Measurements from ENCODE around the gene CDKL2. TPM values are rescaled to one million over a fixed set of nuclear protein-coding genes. Genes with fewer than 3 reads are reported as not detected.
"Not testable (repeated sequence)": the region's sequence is repeated elsewhere in the genome, so short reads cannot be mapped to it uniquely, and the experiment has no call there.

The CDKL2 gene
- total and polyA plus RNA-seq, 9 donors, result 0.08 to 0.26 (median 0.16) TPM

DNA sequence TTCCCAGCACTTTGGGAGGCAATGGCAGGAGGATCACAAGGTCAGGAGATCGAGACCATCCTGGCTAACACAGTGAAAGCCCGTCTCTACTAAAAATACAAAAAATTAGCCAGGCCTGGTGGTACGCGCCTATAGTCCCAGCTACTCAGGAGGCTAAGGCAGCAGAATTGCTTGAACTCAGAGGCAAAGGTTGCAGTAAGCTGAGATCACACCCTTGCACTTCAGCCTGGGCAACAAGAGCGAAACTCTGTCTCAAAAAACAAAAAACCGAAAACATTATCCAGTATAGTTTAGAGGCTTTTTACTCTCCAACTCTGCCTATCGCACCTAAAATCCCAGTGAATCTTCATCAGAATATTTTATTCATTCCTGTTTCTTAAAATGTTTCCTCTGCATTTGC lies 37.3 kb upstream of the CDKL2 start:
- DNase-seq; H3K36me3 ChIP-seq (ENCODE audit: control insufficient read depth, insufficient read depth, low read length); H3K27ac ChIP-seq (ENCODE audit: low read length); H3K4me3 ChIP-seq (ENCODE audit: low read length); H3K4me1 ChIP-seq (ENCODE audit: control insufficient read depth, insufficient read depth, low read length); H3K9me3 ChIP-seq (replicated peaks; ENCODE audit: control insufficient read depth, low read depth, low read length); H3K27me3 ChIP-seq (ENCODE audit: control insufficient read depth, insufficient read depth, low read length): not testable (repeated sequence)
- WGBS (ENCODE audit: insufficient coverage), result 73% methylated on average over 6 of the region's 7 CpGs

DNA sequence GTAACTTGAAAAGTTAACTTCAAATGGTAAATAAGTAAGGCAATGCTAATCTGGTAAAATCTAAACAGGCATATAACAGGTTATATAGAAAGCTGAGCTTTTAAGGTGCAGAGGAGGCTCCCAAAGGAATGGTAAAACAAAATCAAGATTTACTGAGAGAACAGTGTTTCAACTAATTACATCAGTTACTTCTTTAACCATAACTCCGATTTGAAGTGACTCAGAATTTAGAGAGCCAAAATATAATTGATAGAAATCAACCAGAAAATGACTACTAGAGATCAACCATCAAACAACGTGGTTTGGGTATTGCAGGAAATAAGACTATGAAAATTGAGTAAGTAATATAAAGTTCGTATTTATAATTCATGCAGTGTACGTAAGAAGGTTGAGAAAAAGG lies 36.0 kb upstream of the CDKL2 start:
- Histone ChIP-seq H3K27me3 (ENCODE audit: control insufficient read depth, insufficient read depth, low read length) (no peaks in the 10 kb centered on the region), H3K4me3 (ENCODE audit: low read length) (no peak overlapping the region), H3K27ac (ENCODE audit: low read length) (no peak overlapping the region), H3K4me1 (ENCODE audit: control insufficient read depth, insufficient read depth, low read length) (no peaks in the 10 kb centered on the region), H3K36me3 (ENCODE audit: control insufficient read depth, insufficient read depth, low read length) (no peaks in the 10 kb centered on the region), H3K9me3 (replicated peaks; ENCODE audit: control insufficient read depth, low read depth, low read length) (no peaks in the 10 kb centered on the region)
- WGBS (ENCODE audit: insufficient coverage), result no CpG with 5 or more reads among the region's 4 CpGs
- DNase-seq, result no peak

DNA sequence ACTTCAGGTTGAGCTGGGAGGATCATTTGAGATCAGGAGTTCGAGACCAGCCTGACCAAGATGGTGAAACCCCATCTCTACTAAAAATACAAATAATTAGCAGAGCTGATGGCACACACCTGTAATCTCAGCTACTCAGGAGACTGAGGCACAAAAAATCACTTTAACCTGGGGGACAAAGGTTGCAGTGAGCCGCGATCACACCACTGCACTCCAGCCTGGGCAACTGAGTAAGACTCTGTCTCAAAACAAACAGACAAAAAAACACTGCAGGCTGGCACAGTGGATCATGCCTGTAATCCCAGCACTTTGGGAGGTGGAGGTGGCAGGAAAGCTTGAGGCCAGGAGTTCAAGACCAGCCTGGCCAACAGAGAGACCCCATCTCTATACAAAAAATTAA lies 34.3 kb upstream of the CDKL2 start:
- not testable (repeated sequence) for H3K27me3 ChIP-seq (ENCODE audit: control insufficient read depth, insufficient read depth, low read length); H3K4me1 ChIP-seq (ENCODE audit: control insufficient read depth, insufficient read depth, low read length); H3K9me3 ChIP-seq (replicated peaks; ENCODE audit: control insufficient read depth, low read depth, low read length); H3K36me3 ChIP-seq (ENCODE audit: control insufficient read depth, insufficient read depth, low read length); DNase-seq; H3K4me3 ChIP-seq (ENCODE audit: low read length); H3K27ac ChIP-seq (ENCODE audit: low read length)
- WGBS (ENCODE audit: insufficient coverage), result no CpG with 5 or more reads among the region's 3 CpGs

DNA sequence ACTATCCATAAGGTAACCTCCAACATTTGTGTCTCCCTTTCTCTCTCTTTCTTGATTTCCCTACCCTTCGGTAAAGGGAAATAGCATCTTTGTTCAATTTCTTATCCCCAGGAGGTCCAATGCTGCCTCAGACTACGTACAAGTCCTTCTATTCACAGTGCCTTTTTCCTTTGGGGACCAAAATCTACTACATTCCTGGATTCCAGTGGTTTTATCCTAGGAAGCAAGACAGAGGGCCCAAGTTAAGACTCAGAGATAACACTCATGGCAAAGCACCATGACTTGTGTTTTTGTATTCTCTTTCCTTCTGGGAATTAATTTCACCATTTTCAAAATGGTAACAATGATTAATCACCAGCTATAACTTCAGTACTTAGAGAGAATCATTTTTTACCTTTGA lies 32.3 kb upstream of the CDKL2 start:
- H3K4me1 ChIP-seq (ENCODE audit: control insufficient read depth, insufficient read depth, low read length), result no peaks in the 10 kb centered on the region
- no peaks in the 10 kb centered on the region for H3K27me3 ChIP-seq (ENCODE audit: control insufficient read depth, insufficient read depth, low read length)
- no peak overlapping the region for H3K4me3 ChIP-seq (ENCODE audit: low read length)
- 77% methylated on average over 2 of the region's 2 CpGs for WGBS (ENCODE audit: insufficient coverage)
- H3K36me3 ChIP-seq (ENCODE audit: control insufficient read depth, insufficient read depth, low read length), result peaks cover 6% of the 10 kb centered on the region
- no peak for DNase-seq
- no peak overlapping the region for H3K27ac ChIP-seq (ENCODE audit: low read length)
- H3K9me3 ChIP-seq (replicated peaks; ENCODE audit: control insufficient read depth, low read depth, low read length), result no peaks in the 10 kb centered on the region

DNA sequence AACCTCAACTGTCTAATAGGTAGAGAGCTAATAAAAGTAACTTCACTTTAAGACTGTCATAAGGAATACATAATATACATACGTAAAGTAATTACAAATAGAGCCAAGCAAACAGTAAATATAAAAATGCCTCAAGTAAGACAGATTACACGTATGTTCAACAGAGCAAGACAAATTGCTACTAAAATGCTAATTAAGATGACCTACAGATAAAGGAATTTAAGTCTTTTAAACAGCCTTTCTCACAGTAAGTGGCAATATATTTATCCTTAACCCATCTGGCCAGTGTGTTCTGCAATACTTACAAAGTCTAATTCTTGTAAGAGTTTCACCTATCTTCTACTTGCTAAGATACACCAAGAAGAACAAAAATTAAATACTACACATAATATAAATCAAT lies 30.2 kb upstream of the CDKL2 start:
- Histone ChIP-seq H3K9me3 (replicated peaks; ENCODE audit: control insufficient read depth, low read depth, low read length) (no peaks in the 10 kb centered on the region), H3K4me1 (ENCODE audit: control insufficient read depth, insufficient read depth, low read length) (no peaks in the 10 kb centered on the region), H3K27me3 (ENCODE audit: control insufficient read depth, insufficient read depth, low read length) (no peaks in the 10 kb centered on the region), H3K4me3 (ENCODE audit: low read length) (no peak overlapping the region), H3K36me3 (ENCODE audit: control insufficient read depth, insufficient read depth, low read length) (peaks cover 13% of the 10 kb centered on the region), H3K27ac (ENCODE audit: low read length) (no peak overlapping the region)
- no CpG with 5 or more reads among the region's 2 CpGs for WGBS (ENCODE audit: insufficient coverage)
- no peak for DNase-seq

DNA sequence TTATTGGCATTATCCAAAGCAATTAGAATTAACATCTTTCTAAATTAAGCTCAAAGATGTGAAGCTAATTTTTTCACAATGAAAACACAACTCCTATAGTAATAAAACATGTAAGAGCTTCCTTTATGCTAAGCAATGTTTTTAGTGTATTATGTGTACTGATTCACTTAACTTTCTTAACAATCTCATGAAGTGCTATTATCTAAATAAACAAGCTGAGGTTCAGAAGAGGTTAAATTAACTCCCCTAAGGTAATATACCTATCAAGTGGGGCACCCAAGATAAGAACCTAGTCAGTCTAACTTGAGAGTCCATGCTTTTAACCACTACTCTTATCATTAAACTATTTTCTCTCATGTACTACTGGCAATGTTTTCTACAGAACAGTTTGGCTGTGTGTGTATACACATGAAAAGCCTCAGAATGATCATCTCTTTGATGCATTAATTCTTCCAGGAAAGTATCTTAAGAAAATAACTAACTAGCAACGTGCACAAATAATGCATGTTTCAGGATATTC lies 29.2 kb upstream of the CDKL2 start:
- no peak overlapping the region for H3K4me3 ChIP-seq (ENCODE audit: low read length)
- no peak overlapping the region for H3K27ac ChIP-seq (ENCODE audit: low read length)
- DNase-seq, result no peak
- no peaks in the 10 kb centered on the region for H3K9me3 ChIP-seq (replicated peaks; ENCODE audit: control insufficient read depth, low read depth, low read length)
- no peaks in the 10 kb centered on the region for H3K27me3 ChIP-seq (ENCODE audit: control insufficient read depth, insufficient read depth, low read length)
- WGBS (ENCODE audit: insufficient coverage), result no CpG with 5 or more reads among the region's 1 CpG
- H3K36me3 ChIP-seq (ENCODE audit: control insufficient read depth, insufficient read depth, low read length), result peaks cover 16% of the 10 kb centered on the region
- no peaks in the 10 kb centered on the region for H3K4me1 ChIP-seq (ENCODE audit: control insufficient read depth, insufficient read depth, low read length)

DNA sequence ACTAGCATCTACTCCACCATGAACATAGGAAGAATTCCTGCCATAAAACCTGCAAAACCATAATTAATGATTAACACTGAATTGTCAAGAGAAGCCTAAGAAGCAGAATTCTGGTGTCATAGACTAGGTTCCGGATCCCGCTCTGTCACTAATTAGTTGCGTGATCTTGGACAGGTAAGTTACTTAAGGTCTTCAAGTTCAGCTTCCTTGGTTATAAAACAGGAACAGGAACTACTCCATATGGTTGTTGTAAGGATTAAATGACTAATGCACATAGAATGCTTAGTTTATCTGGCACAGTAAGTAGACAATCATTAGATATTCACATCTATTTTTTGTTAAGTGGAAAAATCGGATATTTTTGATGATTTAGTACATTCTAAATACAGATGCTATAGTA lies 28.5 kb upstream of the CDKL2 start:
- H3K9me3 ChIP-seq (replicated peaks; ENCODE audit: control insufficient read depth, low read depth, low read length), result no peaks in the 10 kb centered on the region
- DNase-seq, result no peak
- H3K4me3 ChIP-seq (ENCODE audit: low read length), result no peak overlapping the region
- peaks cover 16% of the 10 kb centered on the region for H3K36me3 ChIP-seq (ENCODE audit: control insufficient read depth, insufficient read depth, low read length)
- H3K27me3 ChIP-seq (ENCODE audit: control insufficient read depth, insufficient read depth, low read length), result no peaks in the 10 kb centered on the region
- no peak overlapping the region for H3K27ac ChIP-seq (ENCODE audit: low read length)
- no CpG with 5 or more reads among the region's 4 CpGs for WGBS (ENCODE audit: insufficient coverage)
- H3K4me1 ChIP-seq (ENCODE audit: control insufficient read depth, insufficient read depth, low read length), result no peaks in the 10 kb centered on the region

DNA sequence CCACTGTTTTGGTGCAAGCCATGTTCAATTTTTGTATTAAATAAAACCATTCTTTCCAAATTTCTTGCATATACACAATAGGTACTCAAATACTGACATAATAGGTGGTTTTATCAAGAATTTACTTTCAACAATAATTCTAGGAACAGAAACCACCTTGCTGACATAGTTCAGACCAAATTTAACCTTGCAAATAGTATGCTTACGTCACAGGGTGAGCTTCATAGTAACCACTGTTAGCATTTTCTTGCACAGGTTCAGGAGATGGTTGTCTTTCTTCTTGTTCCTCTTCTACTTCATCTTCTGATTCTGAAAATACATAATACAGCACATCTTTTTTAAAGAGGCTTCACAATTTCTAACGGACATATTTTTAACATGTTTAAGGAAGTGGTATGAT lies 25.2 kb upstream of the CDKL2 start:
- H3K27ac ChIP-seq (ENCODE audit: low read length), result no peak overlapping the region
- H3K9me3 ChIP-seq (replicated peaks; ENCODE audit: control insufficient read depth, low read depth, low read length), result no peaks in the 10 kb centered on the region
- WGBS (ENCODE audit: insufficient coverage), result 80% methylated on average over 1 of the region's 2 CpGs
- H3K4me3 ChIP-seq (ENCODE audit: low read length), result no peak overlapping the region
- H3K4me1 ChIP-seq (ENCODE audit: control insufficient read depth, insufficient read depth, low read length), result no peaks in the 10 kb centered on the region
- no peak for DNase-seq
- H3K27me3 ChIP-seq (ENCODE audit: control insufficient read depth, insufficient read depth, low read length), result no peaks in the 10 kb centered on the region
- H3K36me3 ChIP-seq (ENCODE audit: control insufficient read depth, insufficient read depth, low read length), result peaks cover 16% of the 10 kb centered on the region

DNA sequence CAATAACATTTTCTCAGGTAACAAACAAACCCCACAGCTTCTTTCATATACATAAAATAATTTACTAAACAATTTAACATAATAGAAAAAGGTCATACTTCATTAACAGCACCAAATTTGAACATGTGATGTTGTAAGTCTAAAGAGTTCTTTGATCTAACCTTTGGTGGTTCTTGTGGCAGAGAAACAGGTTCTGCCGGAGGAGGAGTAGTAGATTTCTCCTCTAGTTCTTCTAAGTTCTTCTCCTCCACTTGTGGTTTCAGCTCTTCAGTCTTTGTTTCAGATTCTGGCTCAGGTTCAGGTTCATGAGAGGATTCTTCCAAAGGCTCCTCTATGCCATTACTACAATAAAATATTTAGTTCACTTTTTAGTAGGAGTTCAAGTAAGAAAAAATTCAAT lies 24.6 kb upstream of the CDKL2 start:
- no peak overlapping the region for H3K27ac ChIP-seq (ENCODE audit: low read length)
- no peaks in the 10 kb centered on the region for H3K9me3 ChIP-seq (replicated peaks; ENCODE audit: control insufficient read depth, low read depth, low read length)
- peaks cover 17% of the 10 kb centered on the region for H3K36me3 ChIP-seq (ENCODE audit: control insufficient read depth, insufficient read depth, low read length)
- H3K27me3 ChIP-seq (ENCODE audit: control insufficient read depth, insufficient read depth, low read length), result no peaks in the 10 kb centered on the region
- DNase-seq, result no peak
- H3K4me1 ChIP-seq (ENCODE audit: control insufficient read depth, insufficient read depth, low read length), result no peaks in the 10 kb centered on the region
- no peak overlapping the region for H3K4me3 ChIP-seq (ENCODE audit: low read length)
- no CpG with 5 or more reads among the region's 1 CpG for whole genome bisulfite sequencing (ENCODE audit: insufficient coverage)

DNA sequence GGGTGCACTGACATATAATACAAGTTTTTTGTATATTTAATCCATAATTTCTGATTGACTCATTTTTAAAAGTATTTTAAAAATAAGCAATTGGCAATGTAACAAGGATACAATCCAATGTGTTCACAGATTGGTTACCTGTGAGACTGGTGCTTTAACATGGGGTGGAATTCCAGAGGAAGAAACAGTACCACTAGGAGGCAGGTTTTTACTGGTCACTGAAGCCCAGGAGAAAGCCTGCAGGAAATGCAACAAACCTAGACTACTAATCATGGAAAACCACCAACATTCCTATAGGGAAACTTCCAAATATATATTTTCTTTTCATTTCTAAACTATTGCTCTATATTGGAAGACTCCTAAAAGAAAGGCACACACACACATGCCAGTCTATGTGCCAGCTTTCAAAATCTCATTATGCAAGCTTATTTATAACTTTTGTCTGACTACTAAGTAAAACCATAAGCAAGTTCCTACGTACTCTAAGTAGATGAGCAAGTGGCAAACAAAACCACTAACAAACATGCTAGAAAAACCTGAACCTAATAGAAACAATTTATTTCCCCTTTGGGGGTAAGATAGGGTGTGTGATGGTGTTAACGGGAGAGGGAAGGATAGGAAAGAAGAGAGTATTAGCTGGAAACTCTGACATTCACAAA lies 23.6 kb upstream of the CDKL2 start:
- no peaks in the 10 kb centered on the region for H3K4me1 ChIP-seq (ENCODE audit: control insufficient read depth, insufficient read depth, low read length)
- WGBS (ENCODE audit: insufficient coverage), result no CpG with 5 or more reads among the region's 2 CpGs
- H3K9me3 ChIP-seq (replicated peaks; ENCODE audit: control insufficient read depth, low read depth, low read length), result no peaks in the 10 kb centered on the region
- no peak for DNase-seq
- H3K4me3 ChIP-seq (ENCODE audit: low read length), result no peak overlapping the region
- no peak overlapping the region for H3K27ac ChIP-seq (ENCODE audit: low read length)
- H3K27me3 ChIP-seq (ENCODE audit: control insufficient read depth, insufficient read depth, low read length), result no peaks in the 10 kb centered on the region
- H3K36me3 ChIP-seq (ENCODE audit: control insufficient read depth, insufficient read depth, low read length), result peaks cover 23% of the 10 kb centered on the region

DNA sequence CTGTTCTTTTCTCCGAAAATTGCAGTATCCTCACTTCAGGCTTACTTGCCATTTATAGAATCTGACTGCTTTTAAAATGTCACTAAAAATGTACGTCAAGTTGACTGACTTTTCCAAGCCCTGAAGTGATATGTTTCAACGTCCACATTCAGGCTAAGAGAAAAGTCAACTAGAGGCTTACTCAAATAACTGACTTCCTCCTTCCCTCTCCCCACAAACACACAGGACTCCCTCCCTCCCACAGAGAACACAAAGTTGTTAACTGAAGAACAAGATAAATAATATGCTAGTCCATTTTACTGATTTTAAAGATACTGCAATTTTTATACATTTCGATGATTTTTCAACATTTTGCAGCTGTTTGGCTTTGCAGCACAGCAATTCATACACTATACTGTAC lies 13.8 kb upstream of the CDKL2 start:
- no peak for DNase-seq
- no peaks in the 10 kb centered on the region for H3K4me1 ChIP-seq (ENCODE audit: control insufficient read depth, insufficient read depth, low read length)
- no peaks in the 10 kb centered on the region for H3K27me3 ChIP-seq (ENCODE audit: control insufficient read depth, insufficient read depth, low read length)
- peaks cover 27% of the 10 kb centered on the region for H3K36me3 ChIP-seq (ENCODE audit: control insufficient read depth, insufficient read depth, low read length)
- H3K4me3 ChIP-seq (ENCODE audit: low read length), result no peak overlapping the region
- WGBS (ENCODE audit: insufficient coverage), result 31% methylated on average over 3 of the region's 4 CpGs
- no peak overlapping the region for H3K27ac ChIP-seq (ENCODE audit: low read length)
- H3K9me3 ChIP-seq (replicated peaks; ENCODE audit: control insufficient read depth, low read depth, low read length), result no peaks in the 10 kb centered on the region
